HUES48 (cell line): ENCODE measurements around the gene CAPN9.

Experiments used
- H3K27ac ChIP-seq: one replicate; pipeline ENCODE4 v1.7.0; 2013; ENCODE audit warnings: low read depth, low read length, inconsistent platforms
- H3K27me3 ChIP-seq: 2 replicates; pipeline ENCODE4 v1.6.1; 2013; ENCODE audit warnings: mild to moderate bottlenecking, low read length; ENCODE audit not compliant: control insufficient read depth, insufficient read depth
- H3K36me3 ChIP-seq: 2 replicates; pipeline ENCODE4 v1.6.1; 2013; ENCODE audit warnings: low read length; ENCODE audit not compliant: control insufficient read depth, insufficient read depth
- H3K4me1 ChIP-seq: 2 replicates; pipeline ENCODE4 v1.6.1; 2013; ENCODE audit warnings: mild to moderate bottlenecking, low read length; ENCODE audit not compliant: control insufficient read depth, insufficient read depth
- H3K4me3 ChIP-seq: 2 replicates; pipeline ENCODE4 v1.5.1; 2013; ENCODE audit warnings: mild to moderate bottlenecking, low read depth, low read length
- H3K9ac ChIP-seq: 2 replicates; pipeline ENCODE4 v1.6.1; 2013; ENCODE audit warnings: mild to moderate bottlenecking, low read depth, low read length, moderate library complexity
- H3K9me3 ChIP-seq: 2 replicates; pipeline ENCODE4 v1.6.1; 2013; ENCODE audit warnings: low read length; ENCODE audit not compliant: control insufficient read depth, insufficient read depth

Gene CAPN9

DNA sequence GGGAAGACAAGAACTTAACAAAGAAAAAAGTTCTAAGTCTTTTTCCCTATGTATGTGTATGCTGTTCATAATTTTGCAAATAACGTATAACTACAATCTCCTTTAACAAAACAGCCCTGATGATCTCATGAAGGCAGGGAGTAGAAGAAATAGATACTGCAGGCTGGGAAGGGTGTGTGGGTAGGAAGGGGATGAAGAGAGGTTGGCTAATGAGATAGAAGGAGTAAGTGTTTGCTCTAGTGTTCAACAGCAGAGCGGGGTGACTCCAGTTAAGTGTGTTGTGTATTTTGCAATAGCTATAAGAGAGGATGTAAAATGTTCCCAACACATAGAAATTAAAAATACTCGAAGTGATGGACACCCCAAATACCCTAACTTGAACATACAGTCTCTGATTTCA lies 101.0 kb downstream of the CAPN9 start:
- H3K27ac ChIP-seq = no peak overlapping the region

DNA sequence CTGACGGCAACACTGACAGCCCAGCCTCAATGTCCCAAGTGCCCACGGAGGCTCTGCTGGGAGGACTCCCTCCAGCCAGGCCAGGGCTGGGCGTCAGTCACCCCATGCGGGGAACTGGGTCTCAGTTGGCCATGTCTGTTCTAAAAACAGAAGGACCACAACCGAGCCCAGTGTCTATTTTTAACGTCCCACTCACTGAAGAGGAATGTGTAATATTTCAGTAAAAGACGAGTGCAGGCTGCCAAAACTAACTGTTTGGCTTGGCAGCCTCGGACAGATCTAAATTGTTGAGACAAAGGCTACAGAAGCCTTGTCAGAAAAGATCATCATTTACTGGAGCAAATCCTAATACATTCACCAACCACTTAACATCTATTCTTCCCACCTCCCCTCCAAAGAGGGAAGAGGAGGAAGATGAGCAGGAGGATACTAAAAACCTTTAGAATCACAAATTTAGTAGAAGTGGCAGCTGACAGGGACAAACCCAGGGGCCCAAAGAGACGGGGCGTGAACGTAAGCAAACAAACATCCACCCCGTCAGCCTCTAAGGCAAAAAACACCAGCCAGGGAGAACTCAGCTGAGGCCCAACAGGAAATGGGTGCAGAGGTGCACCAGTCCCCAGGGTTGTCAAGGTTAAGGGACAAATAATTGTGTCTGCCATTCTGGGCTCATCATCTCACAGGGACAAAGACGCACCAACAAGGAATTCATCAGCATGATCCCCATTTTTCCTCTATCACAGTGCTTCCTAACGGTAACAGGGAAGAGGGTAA lies 102.5 kb downstream of the CAPN9 start:
- no peak overlapping the region for H3K9ac ChIP-seq
- no peak overlapping the region for H3K4me3 ChIP-seq
- peaks cover 13% of the 10 kb centered on the region for H3K4me1 ChIP-seq
- H3K27ac ChIP-seq = no peak overlapping the region
- H3K36me3 ChIP-seq = peaks cover 18% of the 10 kb centered on the region
- no peaks in the 10 kb centered on the region for H3K9me3 ChIP-seq
- no peaks in the 10 kb centered on the region for H3K27me3 ChIP-seq

More for the DNA sequence above, 101.0 kb downstream of the CAPN9 start:
- Histone ChIP-seq H3K27me3 (no peaks in the 10 kb centered on the region), H3K4me1 (peaks cover 13% of the 10 kb centered on the region), H3K36me3 (peaks cover 16% of the 10 kb centered on the region), H3K9ac (no peak overlapping the region), H3K9me3 (no peaks in the 10 kb centered on the region), H3K4me3 (no peak overlapping the region)

DNA sequence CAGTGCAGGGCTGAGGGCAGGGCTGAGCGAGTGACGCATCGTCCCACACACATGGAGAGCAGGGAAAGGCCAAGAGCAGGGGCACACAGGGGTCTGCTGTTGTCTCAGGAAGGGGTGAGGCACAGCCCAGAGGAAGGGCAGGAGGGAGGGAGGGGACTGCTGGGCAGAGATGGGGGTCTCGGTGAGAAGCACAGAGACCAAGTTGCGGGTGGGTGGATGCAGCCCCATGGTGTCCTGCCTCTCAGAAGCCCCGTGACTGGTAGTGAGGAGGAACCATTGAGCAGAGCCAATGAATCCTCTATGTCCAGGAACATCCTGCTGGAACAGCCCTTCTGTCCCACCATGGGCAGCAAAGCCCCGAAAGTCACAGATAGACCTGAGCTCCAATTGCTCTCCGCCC lies 103.4 kb downstream of the CAPN9 start:
- no peak overlapping the region for H3K4me3 ChIP-seq
- H3K9me3 ChIP-seq = no peaks in the 10 kb centered on the region
- H3K27me3 ChIP-seq = no peaks in the 10 kb centered on the region
- H3K9ac ChIP-seq = no peak overlapping the region
- no peak overlapping the region for H3K27ac ChIP-seq
- H3K36me3 ChIP-seq = peaks cover 25% of the 10 kb centered on the region
- H3K4me1 ChIP-seq = peaks cover 13% of the 10 kb centered on the region

DNA sequence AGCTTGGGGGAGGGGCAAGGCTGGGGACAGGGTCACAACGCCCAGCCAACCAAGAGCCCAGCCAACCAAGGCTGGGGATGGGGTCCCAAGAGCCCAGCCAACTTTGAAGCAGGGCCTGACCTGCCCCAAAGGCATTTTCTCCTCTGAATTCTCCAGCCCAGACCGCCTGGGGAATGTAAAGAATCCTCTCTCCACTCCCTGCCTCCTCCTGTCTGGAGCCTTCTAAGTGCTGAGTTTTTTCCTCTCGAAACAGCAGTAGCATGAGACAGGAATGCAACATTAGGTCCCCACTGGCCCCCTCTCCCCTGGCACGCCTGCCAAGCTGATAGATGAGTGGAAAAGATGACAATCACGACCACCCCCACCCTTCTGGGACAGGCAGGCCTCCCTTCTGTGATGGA lies 104.1 kb downstream of the CAPN9 start:
- H3K27me3 ChIP-seq = no peaks in the 10 kb centered on the region
- H3K9ac ChIP-seq = no peak overlapping the region
- no peak overlapping the region for H3K4me3 ChIP-seq
- peaks cover 13% of the 10 kb centered on the region for H3K4me1 ChIP-seq
- H3K27ac ChIP-seq = no peak overlapping the region
- peaks cover 25% of the 10 kb centered on the region for H3K36me3 ChIP-seq
- no peaks in the 10 kb centered on the region for H3K9me3 ChIP-seq
